Calu3 (cell line): ENCODE results near the gene DERA. TPM values are rescaled to one million over a fixed set of nuclear protein-coding genes. Genes with fewer than 3 reads are reported as not detected.

Source experiments
- BruUV-seq: library from RNA; stranded (reverse); fragments of 400-500 nt; replicated peaks from 2 replicates; lab custom pipeline; 2021; lab: Mats Ljungman, UMichigan
- CTCF ChIA-PET: fragments of 300-600 bp; sonication (Branson Sonifier 250); formaldehyde crosslinking; loops from one replicate; lab custom pipeline; 2022; ENCODE audit warnings: antibody characterized with exemption; lab: Charles Lee
- DNase-seq: peaks from one replicate; pipeline ENCODE4 v3.0.0; 2022
- H3K27ac Mint-ChIP-seq: one replicate; pipeline ENCODE4 v1.8.0; 2022; ENCODE audit warnings: mixed read lengths; ENCODE audit not compliant: unreplicated experiment
- H3K27me3 Mint-ChIP-seq: one replicate; pipeline ENCODE4 v1.8.0; 2022; ENCODE audit warnings: mixed read lengths; ENCODE audit not compliant: unreplicated experiment
- H3K36me3 Mint-ChIP-seq: one replicate; pipeline ENCODE4 v1.8.0; 2022; ENCODE audit warnings: mild to moderate bottlenecking, moderate library complexity, mixed read lengths; ENCODE audit not compliant: insufficient read depth, unreplicated experiment
- H3K4me1 Mint-ChIP-seq: one replicate; pipeline ENCODE4 v1.8.0; 2022; ENCODE audit warnings: mild to moderate bottlenecking, low read depth, mixed read lengths; ENCODE audit not compliant: unreplicated experiment
- H3K4me3 Mint-ChIP-seq: one replicate; pipeline ENCODE4 v1.8.0; 2022; ENCODE audit warnings: mild to moderate bottlenecking, low read depth, moderate library complexity, mixed read lengths; ENCODE audit not compliant: unreplicated experiment
- H3K9me3 Mint-ChIP-seq: one replicate; pipeline ENCODE4 v1.8.0; 2022; ENCODE audit warnings: low read depth, mixed read lengths; ENCODE audit not compliant: unreplicated experiment
- intact Hi-C: fragments of 100-400 bp; cut with micrococcal nuclease; formaldehyde crosslinking; loops from one replicate; pipeline ENCODE4 v1.10.0; 2022; ENCODE audit not compliant: unreplicated experiment
- total RNA-seq: library from RNA; stranded (reverse); gene quantifications from 2 replicates; pipeline ENCODE4 v1.2.3, GENCODE V29; 2022
- TF ChIP-seq, protein P1 (sequence below): fragments of 200-600 bp; IDR thresholded peaks from one replicate; pipeline ENCODE4 v1.8.0; 2022; ENCODE audit warnings: antibody characterized with exemption; ENCODE audit not compliant: unreplicated experiment

DERA gene
- total RNA-seq, 1 experiment from 2014 or later, result 29.8 TPM

DNA sequence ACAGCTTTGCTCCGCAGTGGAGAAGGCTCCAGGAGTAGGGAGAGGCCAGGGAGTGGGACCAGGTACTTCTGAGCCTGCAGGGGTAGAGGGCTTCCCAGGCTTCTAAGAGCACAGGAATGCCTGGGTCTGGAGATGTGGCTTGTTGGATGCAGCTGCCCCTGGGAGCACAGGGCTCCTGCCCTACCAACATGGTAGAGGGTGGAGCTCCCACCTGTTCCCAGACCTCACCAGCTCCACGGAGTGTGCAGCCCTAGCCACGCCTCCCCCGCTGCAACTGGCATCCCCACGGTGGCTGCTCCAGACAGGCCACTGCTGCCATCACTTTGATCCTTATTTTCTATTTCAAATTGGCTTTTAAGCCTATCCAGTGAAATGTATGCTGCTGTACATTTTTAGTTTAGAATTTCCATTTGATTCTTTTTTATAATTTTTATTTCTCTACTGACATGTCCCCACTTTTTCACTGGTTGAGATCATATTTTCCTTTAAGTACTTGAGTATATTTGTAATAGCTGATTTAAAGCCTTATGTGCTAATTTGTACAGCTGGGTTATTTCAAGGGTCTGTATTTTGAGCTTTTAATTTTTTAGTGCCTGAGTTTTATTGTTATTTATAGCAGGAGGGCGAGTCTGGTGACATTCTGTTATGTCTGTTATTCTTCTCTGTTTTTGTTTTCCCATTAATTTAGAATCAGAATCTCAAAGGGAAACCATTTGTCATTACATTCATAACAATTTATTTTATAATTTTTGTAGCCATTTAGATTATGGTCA, 78.0 kb downstream of the DERA start:
- TF ChIP-seq, protein P1, sequence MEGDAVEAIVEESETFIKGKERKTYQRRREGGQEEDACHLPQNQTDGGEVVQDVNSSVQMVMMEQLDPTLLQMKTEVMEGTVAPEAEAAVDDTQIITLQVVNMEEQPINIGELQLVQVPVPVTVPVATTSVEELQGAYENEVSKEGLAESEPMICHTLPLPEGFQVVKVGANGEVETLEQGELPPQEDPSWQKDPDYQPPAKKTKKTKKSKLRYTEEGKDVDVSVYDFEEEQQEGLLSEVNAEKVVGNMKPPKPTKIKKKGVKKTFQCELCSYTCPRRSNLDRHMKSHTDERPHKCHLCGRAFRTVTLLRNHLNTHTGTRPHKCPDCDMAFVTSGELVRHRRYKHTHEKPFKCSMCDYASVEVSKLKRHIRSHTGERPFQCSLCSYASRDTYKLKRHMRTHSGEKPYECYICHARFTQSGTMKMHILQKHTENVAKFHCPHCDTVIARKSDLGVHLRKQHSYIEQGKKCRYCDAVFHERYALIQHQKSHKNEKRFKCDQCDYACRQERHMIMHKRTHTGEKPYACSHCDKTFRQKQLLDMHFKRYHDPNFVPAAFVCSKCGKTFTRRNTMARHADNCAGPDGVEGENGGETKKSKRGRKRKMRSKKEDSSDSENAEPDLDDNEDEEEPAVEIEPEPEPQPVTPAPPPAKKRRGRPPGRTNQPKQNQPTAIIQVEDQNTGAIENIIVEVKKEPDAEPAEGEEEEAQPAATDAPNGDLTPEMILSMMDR, result no peak
- H3K4me3 Mint-ChIP-seq, result no peak overlapping the region
- no TSS peak for BruUV-seq
- H3K9me3 Mint-ChIP-seq, result no peaks in the 10 kb centered on the region
- H3K27ac Mint-ChIP-seq, result no peak overlapping the region
- H3K27me3 Mint-ChIP-seq, result no peaks in the 10 kb centered on the region
- CTCF ChIA-PET, result no interaction called here
- DNase-seq, result no peak
- H3K36me3 Mint-ChIP-seq, result no peaks in the 10 kb centered on the region
- intact Hi-C loops, result loop anchor here (10.0 kb wide), 1 partner anchor 376 kb away; no protein-coding TSS in a partner anchor
- H3K4me1 Mint-ChIP-seq, result no peaks in the 10 kb centered on the region

DNA sequence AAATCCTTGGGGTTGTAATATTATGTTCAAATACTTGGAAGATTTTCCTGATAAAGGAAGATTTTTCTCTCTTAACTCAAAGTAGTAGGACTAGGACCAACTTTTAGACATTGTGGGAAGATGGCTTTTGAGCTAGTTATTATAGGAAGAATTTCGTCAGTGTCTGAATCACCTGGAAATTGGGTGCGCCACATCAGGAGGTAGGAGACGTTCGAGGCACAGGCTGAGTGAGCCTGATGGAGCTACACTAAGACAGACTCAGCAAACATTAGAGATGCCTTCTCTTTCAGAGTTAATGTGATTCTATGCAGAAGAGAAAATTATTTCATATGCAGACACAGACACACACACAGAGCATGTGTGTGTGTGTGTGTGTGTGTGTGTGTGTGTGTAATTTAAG, 84.7 kb downstream of the DERA start:
- Mint-ChIP-seq H3K27ac (no peak overlapping the region), H3K4me3 (no peak overlapping the region), H3K27me3 (no peaks in the 10 kb centered on the region), H3K4me1 (peaks cover 11% of the 10 kb centered on the region), H3K36me3 (no peaks in the 10 kb centered on the region), H3K9me3 (no peaks in the 10 kb centered on the region)
- no peak for DNase-seq
- no TSS peak for BruUV-seq
- TF ChIP-seq, protein P1, result no peak
- intact Hi-C loops, result no loop called here
- CTCF ChIA-PET, result no interaction called here

DNA sequence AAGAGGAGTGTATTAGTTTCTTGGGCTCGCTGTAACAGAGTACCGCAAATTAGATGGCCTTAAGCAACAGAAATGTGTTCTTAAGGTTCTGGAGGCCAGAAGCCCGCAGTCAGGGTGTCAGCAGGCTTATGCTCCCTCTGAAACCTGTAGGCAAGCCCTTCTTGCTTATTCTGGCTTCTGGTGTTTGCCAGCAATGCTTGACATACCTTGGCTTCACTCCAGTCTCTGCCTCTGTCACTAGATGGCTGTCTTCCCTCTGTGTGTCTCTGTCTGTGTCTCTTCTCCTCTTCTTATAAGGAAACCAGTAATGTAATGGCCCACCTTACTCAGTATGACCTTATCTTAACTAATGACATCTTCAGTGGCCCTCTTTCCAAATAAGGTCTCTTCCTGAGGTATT, 85.1 kb downstream of the DERA start:
- intact Hi-C loops, result no loop called here
- no peaks in the 10 kb centered on the region for H3K36me3 Mint-ChIP-seq
- no peak overlapping the region for H3K27ac Mint-ChIP-seq

DNA sequence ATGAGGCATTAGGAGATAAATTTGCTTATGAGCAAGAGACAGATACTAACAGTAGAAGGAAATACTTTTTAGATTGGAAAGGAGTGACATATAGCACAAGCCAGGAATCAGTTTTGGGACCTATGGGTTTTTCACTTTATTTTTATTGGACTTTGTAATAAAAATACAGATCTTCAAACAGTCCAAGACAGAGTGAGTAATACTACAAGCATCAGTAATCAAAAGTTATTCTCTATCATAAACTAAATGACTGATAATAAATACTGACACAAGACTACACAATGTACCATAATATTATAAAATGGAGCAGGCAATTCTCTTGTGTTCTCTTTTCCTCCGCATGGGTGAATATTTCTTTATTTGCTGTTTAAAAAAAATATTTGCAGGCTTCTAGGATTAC, 85.8 kb downstream of the DERA start:
- BruUV-seq, result no TSS peak
- H3K9me3 Mint-ChIP-seq, result no peaks in the 10 kb centered on the region
- TF ChIP-seq, protein P1, result no peak
- DNase-seq, result no peak
- H3K36me3 Mint-ChIP-seq, result no peaks in the 10 kb centered on the region
- no peaks in the 10 kb centered on the region for H3K27me3 Mint-ChIP-seq
- no peak overlapping the region for H3K4me3 Mint-ChIP-seq
- H3K4me1 Mint-ChIP-seq, result peaks cover 11% of the 10 kb centered on the region
- intact Hi-C loops, result no loop called here
- CTCF ChIA-PET, result no interaction called here
- no peak overlapping the region for H3K27ac Mint-ChIP-seq

More for the DNA sequence above, 85.1 kb downstream of the DERA start:
- peaks cover 11% of the 10 kb centered on the region for H3K4me1 Mint-ChIP-seq
- no peak for DNase-seq
- H3K4me3 Mint-ChIP-seq, result no peak overlapping the region
- no peaks in the 10 kb centered on the region for H3K27me3 Mint-ChIP-seq
- H3K9me3 Mint-ChIP-seq, result no peaks in the 10 kb centered on the region
- CTCF ChIA-PET, result no interaction called here
- no TSS peak for BruUV-seq
- TF ChIP-seq, protein P1, result no peak
